22Rv1 (cell line): ENCODE data around the gene SFI1.

Source experiments
- CTCF ChIP-seq: fragments of 450-650 bp; IDR thresholded peaks from 2 replicates; pipeline ENCODE4 v1.5.1; 2017; ENCODE audit warnings: mild to moderate bottlenecking
- ZFX ChIP-seq: fragments of 450-650 bp; IDR thresholded peaks from 2 replicates; pipeline ENCODE4 v1.6.1; 2017; ENCODE audit warnings: antibody characterized with exemption, borderline replicate concordance

DNA sequence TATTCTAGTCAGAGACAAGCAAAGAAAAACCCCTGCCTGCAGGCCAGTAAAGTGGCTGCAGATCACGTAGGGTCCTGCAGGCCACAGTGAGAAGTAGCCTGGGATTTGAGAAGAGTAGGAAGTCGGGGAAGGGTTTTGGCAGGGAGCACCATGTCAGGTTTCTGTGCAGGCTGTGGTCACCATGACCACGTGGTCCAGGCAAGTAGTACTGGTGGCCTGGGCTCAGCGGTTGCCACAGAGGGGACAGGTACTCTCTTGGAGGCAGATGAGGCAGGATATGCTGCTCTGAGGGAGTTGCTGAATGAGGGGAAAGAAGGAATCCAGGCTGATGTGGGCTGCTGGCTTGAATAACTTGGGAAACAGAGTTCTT is 119.1 kb downstream of the SFI1 start:
- TF ChIP-seq CTCF (no peak), ZFX (no peak)
